ENCODE results near the gene ZNF512.

The ZNF512 gene

DNA sequence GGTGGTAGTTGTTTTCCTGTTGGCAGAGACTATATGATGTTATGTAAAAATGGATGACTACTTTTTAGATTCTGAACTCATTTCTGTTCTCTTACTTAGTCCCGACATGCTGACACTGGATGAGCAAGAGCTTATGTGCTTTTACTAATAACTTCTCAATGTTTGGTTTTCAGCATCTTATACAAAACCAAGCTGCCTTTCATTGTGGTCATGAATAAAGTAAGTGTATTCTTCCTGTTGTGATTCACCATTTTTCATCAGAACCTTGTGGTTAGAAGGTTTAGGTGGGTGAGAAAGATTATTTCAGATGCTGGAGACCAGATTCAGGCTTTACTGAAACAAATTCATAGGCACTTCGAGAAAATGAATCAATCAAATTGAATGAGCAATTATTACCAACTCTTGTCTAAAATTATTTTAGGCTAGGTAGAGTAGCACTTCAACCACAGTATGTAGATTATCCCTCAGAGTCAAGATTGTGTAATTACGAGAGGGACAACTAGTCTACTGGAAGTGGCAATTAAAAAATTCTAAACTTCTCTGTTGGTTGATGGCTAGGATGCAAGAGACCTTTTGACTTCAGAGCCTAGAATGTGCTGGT is 55.3 kb downstream of the ZNF512 start:
- no peak for DNase-seq

DNA sequence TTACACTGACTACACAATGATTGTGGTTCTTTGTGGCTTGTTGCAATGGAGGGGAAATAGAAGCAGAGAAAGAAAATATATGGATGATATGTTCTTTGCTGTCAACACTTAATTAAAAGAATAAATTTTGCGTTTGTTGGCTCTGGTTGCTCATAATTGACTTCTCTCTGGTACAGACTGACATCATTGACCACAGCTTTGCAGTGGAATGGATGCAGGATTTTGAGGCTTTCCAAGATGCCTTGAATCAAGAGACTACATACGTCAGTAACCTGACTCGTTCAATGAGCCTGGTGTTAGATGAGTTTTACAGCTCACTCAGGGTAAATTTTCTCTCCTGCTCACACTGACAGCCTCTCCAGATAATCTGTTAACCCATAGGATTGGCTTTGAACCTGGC is 55.9 kb downstream of the ZNF512 start:
- DNase-seq, result no peak

DNA sequence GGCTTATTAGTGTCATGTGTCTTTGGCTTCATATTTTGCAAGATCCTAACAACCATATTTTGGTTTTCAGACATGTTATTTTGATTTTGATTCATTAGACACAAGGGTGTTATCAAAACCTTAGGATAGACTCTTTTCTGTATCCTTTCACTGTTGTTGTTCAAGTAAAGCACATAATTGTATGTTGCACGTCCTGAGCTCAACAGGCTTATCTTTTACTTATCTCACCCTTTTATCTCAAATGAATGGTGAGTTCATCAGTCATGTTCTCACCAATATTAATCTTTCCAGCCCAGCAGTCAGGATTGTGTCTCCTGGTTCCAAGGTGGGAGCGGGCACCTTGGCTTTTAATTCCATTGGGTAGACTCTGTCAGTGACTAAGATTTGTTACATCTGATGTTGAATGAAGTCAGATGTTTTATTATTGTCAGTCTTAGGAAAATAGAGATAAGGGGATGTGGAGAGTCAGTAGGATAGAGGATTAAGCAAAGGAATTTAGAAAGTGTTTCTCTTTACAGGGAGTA is 57.9 kb downstream of the ZNF512 start:
- no peak for DNase-seq

DNA sequence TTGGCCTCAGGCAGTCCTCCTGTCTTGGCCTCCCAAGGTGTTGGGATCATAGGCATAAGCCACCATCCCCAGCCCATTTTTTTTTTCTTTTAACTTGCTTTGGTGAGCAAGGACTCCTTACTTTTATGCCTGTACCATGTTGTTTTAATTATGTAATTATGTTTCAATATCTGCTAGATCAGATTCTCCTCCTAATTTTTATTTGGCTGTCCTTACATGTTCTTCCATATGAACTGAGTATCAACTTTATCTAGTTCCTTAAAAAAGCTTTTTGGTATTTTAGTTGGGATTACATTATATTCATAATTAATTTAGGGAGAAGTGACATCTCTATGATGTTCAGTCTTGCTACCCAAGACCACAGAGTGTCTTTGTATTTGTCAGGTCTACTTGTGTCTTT is 62.4 kb downstream of the ZNF512 start:
- DNase-seq, result no peak

DNA sequence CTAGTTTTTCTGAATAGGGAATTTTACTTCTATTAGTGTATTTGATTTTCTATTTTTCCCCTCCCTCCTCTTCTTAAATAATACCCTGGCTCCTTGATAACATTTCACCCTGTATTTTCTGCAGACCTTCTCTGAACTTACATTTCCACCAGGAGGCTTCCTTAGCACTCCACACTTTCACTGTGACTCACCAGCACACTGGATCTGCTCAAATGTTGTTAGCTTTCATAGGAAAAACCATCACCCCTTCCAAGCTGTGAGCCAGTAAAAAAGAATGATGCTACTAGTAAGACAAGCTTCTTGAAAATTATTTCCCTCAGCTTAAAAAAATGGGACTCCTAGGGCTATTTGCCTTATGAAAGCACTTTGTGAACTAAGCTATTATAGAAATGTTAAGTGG is 64.4 kb downstream of the ZNF512 start:
- DNase-seq, result no peak

DNA sequence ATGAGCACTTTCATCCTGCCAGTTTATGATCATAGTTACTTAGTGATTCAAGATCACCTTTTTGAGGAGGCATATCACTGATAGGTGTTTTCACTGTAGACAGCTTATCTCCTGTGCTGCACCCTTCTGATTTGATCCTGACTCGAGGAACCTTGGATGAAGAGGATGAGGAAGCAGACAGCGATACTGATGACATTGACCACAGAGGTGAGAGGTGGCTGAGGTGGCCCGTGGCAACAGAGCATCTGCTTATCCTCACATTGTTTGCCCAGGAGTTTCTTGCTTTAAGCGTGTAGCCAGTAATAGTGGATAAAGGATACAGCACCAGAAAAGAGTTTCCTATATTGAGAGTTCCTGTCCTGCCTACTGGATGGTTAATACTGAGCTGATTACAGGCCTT is 64.9 kb downstream of the ZNF512 start:
- DNase-seq, result no peak

DNA sequence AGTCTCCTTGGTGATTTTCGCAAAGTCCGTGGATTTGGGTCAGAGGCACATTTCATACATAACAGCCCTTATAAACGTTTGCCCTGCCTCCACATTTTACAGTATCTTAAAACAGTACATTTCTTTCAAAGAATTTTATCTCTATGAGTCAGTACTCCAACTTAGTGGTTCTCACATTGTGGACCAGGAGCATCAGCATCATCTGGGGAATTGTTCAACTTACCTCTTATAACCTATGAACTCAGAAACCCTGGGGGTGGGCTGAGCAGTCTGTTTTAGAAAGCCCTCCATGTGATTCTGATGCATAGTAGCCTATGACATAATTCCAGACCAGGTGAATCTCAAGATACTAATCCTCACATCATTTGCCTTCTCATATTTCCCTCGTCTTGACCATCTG is 68.2 kb downstream of the ZNF512 start:
- no peak for DNase-seq

DNA sequence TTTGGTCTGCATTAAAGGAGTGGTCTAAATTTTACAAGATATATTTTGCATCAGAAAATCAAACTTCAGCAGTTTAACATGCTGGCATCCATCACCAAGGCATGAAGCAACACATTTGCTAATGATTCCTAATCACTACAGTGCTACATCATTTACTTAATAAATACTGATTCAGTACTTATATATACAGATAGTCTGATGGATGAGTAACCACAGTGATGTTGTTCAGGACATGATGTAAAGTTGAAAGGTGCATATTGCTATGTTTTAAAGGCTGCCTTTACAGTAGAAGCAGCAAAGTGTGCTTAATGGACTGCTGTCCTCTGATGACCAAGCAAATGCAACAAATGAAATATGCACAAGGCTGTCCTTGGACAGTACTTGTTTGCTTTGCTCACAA is 69.5 kb downstream of the ZNF512 start:
- DNase-seq, result no peak

DNA sequence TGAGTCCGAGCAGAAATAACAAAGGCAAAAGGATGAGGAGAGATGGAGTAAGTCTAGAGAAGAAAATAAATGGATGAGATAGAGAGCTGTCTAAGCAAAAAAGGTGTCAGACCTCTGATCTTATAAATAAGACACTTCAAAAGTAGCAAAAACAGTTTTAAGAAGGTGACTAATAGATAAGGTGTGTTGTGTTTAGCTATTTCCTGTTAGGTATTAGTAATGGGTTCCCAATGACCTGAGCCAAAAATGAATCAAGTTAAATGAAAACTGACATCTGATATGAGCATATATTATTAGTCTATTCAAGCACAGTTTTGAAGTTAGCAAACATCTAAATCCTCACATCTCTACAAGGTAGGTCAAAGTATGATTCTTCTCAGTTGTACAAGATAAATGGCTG is 69.9 kb downstream of the ZNF512 start:
- no peak for DNase-seq

DNA sequence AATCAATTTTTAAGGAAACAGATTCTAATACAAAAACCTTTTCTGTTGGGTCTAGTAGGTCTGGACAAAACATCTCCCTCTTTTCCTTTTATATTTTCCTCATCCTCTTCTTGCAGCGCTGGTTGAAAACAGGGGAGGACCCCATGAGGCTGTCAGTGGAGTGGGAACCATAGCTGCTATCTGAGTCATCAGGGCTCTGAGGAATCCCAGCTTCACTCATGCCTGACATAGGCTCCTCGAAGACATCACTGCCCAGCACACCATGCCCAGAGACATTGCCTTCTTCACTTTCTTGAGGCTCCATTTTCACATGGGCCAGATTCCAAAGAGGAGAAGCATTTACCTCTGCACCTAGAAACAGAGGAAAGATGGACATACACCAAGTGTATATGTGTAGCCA is 70.6 kb downstream of the ZNF512 start:
- no peak for DNase-seq

DNA sequence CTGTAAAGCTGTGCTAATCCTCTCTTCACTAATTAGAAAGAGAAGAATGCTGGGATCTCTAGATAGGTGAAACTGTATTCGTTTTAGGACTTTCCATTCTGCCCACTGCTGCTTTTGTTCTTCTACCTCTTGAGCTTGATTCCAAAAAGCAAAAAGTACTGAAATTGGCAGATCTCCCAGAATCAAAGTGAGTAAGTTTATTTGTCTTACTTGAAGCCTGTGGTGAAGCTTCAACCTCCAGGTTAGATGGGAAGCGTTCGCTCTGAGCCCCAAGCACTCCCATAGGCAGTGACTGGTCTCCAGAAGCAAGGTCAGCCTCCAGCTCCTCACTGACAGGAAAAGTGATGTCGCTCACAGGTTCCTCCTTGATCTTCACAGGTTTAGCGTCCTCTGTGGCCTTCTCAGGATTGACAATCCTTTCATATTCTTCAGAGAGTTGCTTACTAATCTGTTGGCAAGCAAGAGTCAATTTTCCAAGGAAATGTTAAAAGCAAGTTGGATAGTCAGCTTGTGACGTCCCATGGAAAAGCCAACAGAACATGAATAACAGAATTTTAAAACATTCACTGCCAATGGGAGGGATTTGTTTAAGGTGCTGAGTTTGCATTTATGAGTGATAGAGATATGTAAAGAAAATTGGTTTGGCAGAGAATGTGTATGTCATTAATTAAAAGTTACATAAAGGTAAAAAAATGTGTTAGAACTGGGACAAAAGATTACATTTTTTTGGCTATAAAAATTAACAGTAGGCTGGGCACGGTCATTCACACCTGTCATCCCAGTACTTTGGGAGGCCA is 72.5 kb downstream of the ZNF512 start:
- DNase-seq, result no peak

DNA sequence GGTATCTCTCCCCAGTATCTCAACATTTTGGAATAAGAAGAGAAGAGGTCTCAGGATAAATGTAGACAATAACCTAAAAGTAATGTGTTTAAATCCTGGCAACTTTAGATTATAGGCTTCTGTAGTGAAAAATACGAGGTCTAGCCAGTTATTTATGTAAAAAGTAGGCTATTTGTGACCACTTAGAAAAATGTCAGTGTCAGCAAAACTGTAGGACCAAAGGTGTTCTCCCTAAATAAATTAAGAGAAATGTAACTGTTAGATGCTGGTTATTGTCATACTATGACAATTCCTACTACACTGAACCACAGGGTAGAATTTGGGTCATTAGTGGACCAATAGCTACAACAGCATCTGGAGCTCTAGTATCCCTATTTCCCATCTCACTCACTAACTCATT is 78.5 kb downstream of the ZNF512 start:
- no peak for DNase-seq

DNA sequence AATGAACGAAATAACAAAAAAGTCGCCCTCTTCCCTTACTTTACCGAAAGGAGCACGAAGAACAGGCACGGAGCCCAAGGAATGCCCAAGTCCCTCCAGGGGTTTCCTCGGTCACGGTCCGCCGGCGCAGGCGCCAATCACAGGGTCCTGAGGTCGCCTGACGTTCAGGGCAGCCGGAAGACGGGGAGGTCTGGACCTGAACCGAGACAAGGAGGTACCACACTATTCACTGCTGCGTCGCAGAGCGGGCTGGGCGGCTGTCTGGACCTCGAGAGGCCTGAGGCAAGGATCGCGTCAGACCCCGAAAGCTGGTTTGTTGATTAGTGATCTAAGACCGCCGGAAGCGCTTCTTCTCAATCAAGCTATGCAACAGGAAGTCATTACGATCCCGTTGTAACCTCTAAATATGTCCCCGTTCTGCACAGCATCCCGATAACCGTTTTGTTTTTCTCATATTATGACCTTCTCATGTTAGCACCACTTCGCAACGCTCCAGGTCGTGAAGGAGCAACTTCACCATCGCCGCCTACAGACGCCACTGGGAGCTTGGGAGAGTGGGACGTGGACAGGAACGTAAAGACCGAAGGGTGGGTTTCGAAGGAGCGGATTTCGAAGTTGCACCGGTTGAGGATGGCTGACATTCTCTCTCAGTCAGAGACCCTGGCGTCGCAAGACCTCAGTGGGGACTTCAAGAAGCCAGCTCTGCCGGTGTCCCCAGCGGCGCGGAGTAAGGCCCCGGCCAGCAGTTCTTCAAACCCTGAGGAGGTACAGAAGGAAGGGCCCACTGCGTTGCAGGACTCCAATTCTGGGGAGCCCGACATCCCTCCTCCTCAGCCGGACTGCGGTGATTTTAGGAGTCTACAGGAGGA is 80.7 kb downstream of the ZNF512 start, which contains the start of the genes SLC4A1AP and SUPT7L:
SLC4A1AP (plus strand) TSS at position 605 of the 869 bp plus-strand sequence; CDS start at position 631, 26 bp downstream.
SUPT7L (minus strand) TSS at position 330 of the 869 bp plus-strand sequence. CDS start 1,422 bp downstream, outside the sequence.
- peak; percentile 67 for DNase-seq

DNA sequence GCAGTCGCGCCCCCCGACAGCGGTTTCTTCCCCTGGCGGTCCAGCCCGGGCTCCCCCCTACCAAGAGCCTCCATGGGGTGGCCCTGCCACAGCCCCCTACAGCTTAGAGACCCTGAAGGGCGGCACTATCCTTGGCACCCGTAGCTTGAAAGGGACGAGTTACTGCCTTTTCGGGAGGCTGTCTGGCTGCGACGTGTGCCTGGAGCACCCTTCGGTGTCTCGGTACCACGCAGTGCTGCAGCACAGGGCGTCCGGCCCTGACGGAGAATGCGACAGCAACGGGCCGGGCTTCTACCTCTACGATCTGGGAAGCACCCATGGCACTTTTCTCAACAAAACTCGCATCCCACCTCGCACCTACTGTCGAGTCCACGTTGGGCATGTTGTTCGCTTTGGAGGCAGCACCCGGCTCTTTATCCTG is 81.3 kb downstream of the ZNF512 start:
- DNase-seq, result no peak

DNA sequence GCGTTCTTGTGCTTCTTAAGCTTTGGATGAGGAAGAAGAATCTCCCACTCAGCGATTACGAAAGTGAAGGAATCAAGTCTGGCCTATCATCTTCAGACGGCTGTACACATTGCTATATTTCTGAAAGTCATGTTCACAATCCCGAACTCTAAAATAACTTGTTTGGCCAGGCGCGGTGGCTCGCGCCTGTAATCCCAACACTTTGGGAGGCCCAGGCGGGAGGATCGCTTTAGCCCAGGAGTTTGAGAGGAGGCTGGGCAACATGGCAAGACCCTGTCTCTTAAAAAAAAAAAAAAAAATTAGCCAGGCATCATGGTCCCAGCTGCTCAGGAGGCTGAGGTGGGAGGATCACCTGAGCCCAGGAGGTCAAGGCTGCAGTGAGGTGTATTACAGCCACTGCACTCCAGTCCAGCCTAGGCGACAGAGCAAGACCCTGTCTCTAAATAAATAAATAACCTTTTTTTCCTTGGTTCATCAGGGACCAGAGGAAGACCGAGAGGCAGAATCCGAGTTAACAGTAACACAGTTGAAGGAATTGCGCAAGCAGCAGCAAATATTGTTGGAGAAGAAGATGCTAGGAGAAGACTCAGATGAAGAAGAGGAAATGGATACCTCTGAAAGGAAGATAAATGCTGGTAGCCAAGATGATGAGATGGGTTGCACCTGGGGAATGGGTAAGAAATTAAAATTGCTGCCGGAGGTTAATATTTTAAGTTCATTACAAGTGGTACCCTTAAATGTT is 82.0 kb downstream of the ZNF512 start:
- DNase-seq, result no peak

DNA sequence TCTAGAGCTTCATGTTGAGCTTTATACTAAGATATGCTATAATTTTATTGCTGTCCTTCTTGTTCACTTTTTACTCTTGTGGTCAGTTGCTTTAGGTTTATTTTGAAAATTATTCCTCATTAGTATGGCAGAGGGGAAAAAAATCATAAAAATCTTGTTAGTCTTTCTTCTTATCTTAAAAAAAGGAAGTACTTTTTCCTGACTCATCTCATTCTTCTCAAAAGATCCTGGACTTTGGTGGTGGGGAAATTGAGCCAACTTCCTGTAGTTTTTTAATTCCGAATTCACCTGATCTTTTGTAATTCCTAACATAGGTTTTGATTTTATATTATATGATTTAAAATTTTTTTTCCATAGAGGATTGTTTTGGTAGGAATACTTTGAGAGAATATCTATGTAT is 84.6 kb downstream of the ZNF512 start:
- no peak for DNase-seq

DNA sequence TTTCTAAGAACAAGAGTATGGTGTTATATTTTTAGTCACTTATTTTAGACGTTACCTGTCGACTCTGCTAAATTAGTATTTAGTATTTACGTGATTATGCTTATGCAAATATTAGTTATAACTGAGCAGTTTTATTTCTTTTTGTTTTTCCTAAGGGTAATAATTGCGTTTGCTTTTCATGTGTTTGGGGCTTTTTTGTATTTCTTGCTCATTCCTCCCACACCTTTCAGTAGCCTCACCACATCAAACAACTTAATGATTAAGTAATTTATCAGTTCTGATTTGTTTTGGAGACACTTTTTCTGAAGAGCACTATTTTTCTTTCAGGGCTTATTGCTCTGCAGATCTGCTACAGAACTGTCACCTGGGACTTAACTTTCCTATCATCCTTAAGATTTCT is 88.4 kb downstream of the ZNF512 start:
- no peak for DNase-seq
